ENCODE measurements around the gene COL21A1.

The COL21A1 gene

GRCh38 chr6:56246881-56247653 is at the start of gene COL21A1:
COL21A1 (minus strand) TSS chr6:56247580; CDS start chr6:56182618, 64,962 bp downstream.
- no peak for TF ChIP-seq CTCF (IDR thresholded peaks at IDR 0.05; ENCODE audit: low read depth, low read length, missing control alignments)
- no peak for DNase-seq (ENCODE audit: low read depth)
- no peak within 1 kb of the TSS for H3K4me3 ChIP-seq (ENCODE audit: low read depth, low read length)

GRCh38 chr6:56293781-56294180 is 46.4 kb upstream of the COL21A1 start:
- H3K4me3 ChIP-seq (ENCODE audit: low read depth, low read length) = no peak overlapping the region
- TF ChIP-seq CTCF (IDR thresholded peaks at IDR 0.05; ENCODE audit: low read depth, low read length, missing control alignments) = no peak
- DNase-seq (ENCODE audit: low read depth) = no peak

GRCh38 chr6:56292505-56293181 is 45.3 kb upstream of the COL21A1 start:
- no peak overlapping the region for H3K4me3 ChIP-seq (ENCODE audit: low read depth, low read length)
- peak; percentile 21 for TF ChIP-seq CTCF (IDR thresholded peaks at IDR 0.05; ENCODE audit: low read depth, low read length, missing control alignments)
- DNase-seq (ENCODE audit: low read depth) = no peak

- DNase-seq (ENCODE audit: low read depth) = no peak
- no peak overlapping the region for H3K4me3 ChIP-seq (ENCODE audit: low read depth, low read length)
- no peak for TF ChIP-seq CTCF (IDR thresholded peaks at IDR 0.05; ENCODE audit: low read depth, low read length, missing control alignments)
Observed at GRCh38 chr6:56291302-56291917, 44.0 kb upstream of the COL21A1 start.

GRCh38 chr6:56289721-56290120 is 42.3 kb upstream of the COL21A1 start:
- TF ChIP-seq CTCF (IDR thresholded peaks at IDR 0.05; ENCODE audit: low read depth, low read length, missing control alignments) = no peak
- DNase-seq (ENCODE audit: low read depth) = no peak
- H3K4me3 ChIP-seq (ENCODE audit: low read depth, low read length) = no peak overlapping the region

- no peak for TF ChIP-seq CTCF (IDR thresholded peaks at IDR 0.05; ENCODE audit: low read depth, low read length, missing control alignments)
- no peak for DNase-seq (ENCODE audit: low read depth)
Observed at GRCh38 chr6:56288347-56288746, 41.0 kb upstream of the COL21A1 start.

More at GRCh38 chr6:56288347-56288746, 41.0 kb upstream of the COL21A1 start:
- no peak overlapping the region for H3K4me3 ChIP-seq (ENCODE audit: low read depth, low read length)

Data from GM12864 (cell line).